Dedifferentiated amniotic fluid mesenchymal stem cell (primary cell): ENCODE measurements around the gene SATB2.

Experiments
- DNase-seq: peaks from one replicate; pipeline ENCODE4 v3.0.0-alpha.2; 2016; ENCODE audit errors: extremely low spot score

SATB2 gene

DNA sequence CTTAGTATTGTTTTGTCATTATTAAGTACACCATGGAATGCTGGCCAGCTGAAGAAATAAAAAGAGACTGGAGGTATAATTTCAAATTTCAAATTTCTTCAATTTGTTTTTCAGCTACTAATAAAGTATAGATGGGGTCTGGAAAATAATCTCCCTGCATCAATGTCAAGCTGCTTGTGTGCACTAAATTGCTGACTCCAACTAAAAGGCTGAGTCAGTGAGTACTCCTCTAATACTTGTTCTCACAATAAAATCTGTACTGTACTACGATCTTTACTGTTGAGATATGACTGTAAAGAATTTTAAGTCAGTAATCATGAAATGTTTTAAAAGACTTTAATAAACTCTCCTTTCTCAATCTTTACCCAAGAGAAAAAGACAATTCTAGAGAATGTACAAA is 131.9 kb downstream of the SATB2 start:
- no peak for DNase-seq

DNA sequence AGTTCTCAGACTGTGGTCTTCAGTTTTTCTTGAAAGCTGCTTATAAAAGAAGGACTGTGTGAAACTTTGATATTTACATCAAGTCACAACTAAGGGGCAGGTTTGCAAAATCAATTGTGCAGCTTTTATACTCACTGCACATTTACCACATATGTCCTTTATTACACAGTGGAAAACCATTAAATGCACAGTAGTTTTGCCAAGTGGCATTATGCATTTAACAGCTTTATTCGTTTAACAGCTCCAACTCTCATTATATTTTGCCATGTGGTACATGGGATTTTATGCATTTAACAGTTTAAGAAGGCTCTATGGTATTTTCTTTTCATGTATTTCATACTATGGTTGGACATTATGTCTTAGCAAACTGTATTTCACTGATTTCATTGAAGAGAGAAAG is 135.6 kb downstream of the SATB2 start:
- DNase-seq: no peak

DNA sequence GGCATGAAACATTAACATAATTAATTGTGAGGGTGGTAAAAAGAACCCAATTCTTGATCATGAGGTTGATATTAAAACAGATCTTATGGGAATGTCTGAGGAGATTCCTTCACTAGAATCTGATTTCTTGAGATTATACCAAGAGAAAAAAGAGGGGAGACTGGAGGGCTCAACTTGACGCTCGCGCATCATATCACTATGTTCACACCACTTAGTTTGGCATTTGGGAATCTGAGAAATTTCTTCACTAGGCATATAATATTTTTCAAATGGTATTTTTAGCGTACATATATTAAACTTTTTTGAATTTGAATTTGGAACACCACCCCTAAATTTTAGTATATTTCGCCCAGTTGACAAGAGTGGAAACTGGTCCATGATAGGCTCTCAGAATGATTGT is 140.1 kb downstream of the SATB2 start:
- DNase-seq: no peak

DNA sequence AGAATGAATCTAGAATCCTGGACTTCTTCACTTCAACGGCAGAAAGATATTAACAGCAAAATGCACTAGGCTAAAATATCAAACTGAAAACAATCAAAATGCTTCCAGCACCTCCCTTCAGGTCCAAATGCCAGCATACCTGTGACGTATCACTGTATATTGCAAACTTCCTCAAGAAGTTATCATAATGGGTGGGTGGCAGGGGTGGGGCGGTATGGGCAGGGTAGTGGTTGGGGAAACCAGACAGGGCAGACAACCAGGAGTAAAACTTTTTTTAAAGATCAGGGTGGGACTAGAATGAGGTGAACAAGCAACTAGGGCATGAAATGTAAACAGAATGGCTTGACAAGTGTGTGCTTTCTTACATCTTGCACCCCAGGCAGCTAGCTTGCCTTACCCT is 140.9 kb downstream of the SATB2 start:
- DNase-seq: no peak

DNA sequence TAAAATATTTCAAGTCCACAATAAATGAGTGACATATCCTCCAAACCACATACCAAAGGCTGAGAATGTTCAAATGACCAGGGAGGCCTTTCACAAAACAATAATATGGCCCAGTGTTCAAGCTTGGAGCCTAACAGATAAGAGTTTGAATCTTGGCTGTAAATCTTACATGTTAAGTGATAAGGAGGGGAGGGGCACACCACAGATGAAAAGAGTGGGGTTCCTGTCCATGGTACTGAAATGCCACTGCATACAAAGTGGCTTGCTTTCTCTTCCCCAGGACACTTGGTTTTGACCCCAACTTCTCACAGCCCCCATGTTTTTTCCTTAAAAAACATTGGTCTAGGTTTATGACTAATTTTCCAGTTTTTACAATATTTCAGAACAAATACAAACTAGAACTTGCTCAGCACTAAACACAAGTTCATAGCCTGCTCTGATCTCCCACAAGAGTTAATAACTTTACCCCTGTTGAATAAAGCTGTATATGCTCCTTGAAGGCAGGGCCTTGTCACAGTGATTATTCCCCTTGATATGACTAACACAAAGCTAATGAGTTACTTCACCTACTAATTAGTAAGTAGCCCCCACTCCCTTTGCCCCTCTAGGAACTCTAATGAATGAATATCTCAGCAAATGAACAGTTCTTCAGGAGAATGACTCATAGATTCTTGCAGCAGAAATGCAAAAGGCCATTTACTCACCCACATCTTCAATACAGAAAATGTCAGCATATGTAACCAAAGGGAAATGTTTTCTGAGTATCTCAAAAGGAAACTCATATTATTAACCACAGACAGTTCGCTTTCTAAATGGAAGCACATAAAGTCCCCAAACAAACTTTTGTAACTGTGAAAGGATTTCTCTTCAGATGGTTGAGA is 142.2 kb downstream of the SATB2 start:
- no peak for DNase-seq

DNA sequence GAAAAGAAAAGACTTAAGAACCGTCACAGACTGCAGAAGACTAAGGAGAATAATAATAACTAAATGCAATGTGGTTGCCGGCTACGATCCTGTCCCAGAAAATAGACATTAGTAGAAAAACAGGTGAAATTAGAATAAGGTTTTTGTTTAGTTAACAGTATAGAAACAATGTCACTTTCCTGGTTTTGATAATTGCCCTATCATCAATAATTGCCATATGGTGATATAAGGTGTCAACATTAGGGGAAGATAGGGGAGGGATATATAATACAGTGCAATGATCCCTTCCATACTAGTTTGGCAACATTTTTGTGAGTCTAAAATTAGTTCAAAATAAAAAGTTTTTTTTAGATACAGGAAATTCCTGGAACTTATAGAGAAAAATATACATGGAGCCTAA is 144.8 kb downstream of the SATB2 start:
- DNase-seq: no peak

DNA sequence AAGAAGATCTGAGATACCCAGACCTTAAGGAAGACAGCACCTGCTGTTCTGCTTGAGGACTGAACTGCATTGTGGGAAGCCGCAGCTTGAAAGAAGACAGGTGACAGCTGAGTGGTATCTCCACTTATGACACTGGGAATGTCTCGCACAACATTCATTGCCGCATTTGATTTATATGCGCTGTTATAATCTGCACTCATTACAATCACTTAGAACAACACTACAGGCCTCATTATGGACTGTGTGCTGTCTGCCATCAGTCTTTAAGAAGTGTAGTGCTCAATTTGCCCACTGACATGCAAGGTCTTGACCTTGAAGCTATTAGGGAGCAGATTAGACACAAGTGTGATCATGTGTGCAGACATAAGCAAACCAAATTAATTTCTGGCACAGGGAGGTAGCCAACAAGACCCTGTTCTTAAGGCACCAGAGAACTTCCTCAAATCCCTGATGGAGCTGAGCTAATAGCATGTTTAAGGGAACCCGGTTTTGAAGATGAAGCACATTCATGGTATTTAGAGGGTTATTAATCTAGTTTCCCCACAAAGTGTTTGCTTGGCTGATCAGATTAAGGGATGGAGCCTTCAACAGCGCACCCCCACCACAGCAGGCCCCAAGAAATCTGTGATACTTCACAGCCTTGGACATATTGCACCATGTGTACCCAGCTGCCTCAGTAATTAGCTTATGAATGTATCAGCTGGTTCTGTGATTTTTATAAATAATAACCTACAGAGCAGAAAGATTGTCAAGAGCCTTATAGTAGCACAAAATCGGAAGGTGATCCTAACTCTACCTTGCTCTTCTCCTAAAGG is 146.8 kb downstream of the SATB2 start:
- no peak for DNase-seq

DNA sequence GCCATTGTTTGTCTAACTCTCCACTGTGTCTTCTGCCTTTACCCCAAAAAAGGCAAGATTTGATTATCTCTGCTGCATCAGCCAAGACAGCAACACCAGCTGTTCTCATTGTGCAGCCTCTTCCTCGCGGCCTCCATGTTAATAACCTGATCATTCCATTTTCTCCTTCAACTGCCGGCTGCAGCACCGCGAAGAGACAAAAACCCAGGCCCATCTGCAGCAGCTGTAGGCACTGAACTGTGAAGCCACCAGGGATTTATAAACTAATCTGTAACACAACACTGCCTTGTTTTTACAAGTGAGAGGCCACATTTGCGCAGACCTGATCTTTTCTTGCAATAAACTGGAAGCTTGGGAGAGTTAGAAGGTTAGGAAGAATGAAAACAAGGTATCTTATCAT is 147.8 kb downstream of the SATB2 start:
- DNase-seq: no peak

DNA sequence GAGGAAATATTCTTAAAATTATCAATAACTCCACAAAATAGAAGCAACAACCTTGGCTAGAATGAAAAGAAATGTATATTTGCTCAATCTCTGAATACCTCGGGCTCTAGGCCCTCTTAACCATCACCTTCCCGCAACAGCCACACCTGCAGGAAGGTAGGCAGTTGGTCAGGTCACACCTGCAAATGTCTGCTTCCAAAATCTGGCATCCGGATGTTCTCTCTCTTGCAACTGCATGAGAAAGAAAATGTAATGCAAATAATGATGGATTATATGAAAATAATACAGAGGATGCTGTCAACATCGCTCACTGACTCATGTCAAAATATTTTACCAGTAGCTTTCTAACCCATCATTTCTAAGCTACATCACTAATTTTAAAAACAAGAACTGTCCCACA is 148.3 kb downstream of the SATB2 start:
- no peak for DNase-seq

DNA sequence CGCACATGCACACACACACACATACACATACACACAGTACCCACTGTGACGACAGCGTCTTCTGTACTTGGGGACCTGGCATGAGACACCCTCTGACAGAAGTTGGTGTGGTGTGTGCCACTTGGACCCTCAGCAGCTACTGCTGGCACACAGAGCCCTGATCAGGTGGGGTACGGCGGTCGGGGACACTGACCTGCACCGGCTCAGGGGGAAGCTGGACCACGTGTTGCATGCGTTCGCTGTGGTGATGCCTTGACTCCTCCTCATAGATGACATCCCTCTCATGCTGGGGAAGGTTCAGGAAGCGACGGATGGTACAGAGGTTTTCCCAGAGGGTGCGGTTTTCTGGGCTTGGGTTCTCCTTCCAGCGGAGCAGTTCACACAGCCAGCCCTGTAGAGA is 149.2 kb downstream of the SATB2 start:
- DNase-seq: no peak

DNA sequence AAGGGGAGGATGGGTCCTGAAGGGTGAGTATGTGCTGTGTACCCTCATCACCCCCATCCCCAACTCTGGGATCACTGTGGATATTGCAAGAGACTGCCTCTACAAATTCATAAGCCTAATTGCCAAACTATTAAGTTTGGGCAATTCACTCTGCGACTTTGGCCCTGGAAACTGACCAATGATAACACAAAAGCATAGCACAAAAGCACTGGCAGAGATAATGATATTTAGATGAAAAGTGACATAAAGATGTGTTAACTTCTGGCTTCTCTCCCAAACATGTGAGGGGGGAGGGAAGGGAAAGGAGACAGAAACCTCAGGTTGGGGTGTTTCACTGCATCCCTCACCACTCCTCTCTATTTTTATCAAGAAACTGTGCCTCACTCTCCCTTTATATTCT is 150.3 kb downstream of the SATB2 start:
- DNase-seq: no peak

DNA sequence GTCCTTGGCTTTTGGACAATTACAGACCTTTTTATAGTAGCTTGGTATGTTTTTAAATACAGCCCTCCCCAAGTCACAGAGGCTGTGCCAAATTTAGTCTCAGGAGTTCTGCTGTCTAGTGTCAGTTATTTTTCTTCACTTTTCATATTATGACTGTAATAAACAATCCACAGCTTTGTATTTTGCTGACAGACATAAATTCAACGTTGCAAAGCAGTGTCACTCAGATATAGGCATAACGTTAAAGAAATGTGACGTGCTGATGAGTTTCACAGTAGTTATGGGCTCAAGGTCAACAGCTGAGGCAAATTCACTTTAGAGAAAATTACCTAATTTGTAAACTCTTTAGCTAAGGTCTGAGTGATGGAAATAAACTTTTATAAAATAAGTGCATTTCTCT is 151.6 kb downstream of the SATB2 start:
- no peak for DNase-seq

DNA sequence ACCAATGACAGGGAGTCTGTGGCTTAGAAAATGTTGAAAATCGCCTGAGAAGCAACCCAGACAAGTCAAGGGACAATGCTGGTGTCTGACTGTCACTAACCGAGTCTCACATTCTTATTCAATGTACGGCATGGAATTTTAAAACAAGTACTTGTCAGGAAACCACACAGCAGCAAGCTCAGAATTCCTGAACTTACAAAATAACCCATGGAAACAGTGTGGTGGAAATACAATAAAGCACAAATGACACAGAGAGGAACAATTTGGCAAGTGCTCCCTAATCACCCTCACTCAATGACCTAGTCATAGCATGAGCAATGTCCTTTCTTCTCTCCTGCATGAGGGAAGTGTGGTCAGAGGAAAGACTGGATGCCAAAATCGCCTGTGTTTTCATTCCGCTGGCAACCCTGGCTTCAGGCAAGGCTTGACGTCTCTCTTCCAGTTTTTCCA is 154.0 kb downstream of the SATB2 start:
- peak; percentile 90 for DNase-seq

DNA sequence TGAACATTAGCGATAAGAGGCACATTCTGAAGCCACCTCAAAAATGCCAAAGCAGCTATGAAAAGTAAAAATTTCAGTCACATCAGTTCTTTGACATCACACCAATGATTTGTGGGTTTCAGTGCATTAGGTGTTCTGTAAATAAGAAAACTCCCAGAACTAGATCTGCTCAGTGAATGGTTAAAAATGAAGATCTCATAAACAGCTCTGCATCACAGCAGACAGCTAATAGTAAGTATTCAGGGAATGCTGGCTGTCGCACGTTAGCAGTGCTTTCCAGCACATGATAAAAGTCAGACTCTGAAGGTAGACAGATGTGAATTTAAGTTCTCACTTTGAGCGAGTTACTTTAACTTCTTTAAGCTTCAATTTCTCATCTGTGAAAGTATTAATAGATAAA is 154.9 kb downstream of the SATB2 start:
- peak; percentile 36 for DNase-seq

DNA sequence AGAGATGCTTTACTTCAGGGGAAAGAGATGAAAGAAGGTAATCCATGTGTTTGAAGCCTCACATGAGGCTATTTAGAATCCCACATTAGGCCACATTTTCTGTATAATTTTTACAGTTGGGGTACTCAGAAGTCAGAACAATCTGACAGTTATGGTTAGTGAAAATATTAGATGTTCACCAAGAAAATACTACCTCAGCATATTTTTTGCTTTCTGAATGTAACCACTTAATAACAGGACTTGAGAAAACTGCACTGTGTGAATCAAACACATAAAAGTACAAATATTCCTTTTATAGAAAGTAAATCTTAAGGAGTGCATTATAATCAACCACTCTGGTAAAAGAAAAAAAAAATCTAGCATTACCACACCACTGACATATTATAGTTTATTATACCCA is 169.3 kb downstream of the SATB2 start:
- no peak for DNase-seq

DNA sequence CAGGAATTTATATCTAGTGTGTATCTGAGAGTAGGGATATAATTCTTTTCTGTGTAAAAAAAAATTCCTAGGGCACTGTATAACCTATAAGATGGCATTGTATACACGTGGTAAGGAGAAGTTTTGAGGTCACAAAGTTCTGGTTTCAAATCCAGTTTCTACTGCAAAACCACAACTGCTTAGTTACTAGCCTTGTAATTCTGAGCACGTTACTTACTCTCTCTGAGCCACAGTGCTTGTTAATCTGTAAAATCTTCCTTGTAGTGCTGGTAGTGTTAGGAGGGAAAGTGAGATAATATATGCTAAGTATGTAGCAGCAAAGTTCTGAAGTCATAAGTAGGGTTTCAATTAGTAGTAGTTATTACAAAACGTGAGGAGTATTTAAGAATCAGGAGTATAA is 175.4 kb downstream of the SATB2 start:
- DNase-seq: no peak

DNA sequence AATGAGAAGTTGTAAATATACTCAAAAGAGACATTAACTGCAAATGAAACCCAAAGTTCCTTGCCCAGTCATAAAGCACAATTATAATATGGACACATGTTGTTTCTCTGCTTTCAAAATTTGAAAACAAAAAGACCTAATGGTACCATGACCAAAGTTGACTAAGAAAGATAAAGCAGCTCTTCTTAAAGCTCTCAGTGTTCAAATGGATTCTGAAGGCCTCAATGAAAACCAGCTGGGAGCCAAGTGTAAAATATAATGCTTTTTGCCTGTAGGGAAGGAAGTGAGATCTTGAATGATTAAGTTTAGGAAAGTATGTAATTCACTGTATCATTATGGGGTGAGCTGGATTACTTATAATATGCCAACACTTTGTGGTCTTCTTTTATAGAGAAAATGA is 178.6 kb downstream of the SATB2 start:
- DNase-seq: no peak

DNA sequence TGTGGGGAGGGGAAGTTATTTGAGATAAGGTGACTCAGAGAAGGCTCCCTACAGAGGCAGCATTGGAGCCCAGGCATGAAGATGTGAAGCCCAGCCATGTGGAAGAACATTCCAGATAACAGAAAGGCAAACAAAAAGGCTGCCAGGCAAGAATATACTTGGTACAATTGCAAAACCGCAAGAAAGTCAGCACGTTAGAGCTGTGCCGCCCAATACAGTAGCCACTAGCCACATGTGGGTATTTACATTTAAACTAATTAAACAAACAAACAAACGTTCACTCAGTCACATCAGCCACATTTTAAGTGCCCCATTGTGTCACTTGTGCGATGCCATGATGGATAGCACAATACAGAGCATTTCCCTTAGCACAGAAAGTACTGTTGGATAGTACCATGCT is 179.6 kb downstream of the SATB2 start:
- DNase-seq: no peak

DNA sequence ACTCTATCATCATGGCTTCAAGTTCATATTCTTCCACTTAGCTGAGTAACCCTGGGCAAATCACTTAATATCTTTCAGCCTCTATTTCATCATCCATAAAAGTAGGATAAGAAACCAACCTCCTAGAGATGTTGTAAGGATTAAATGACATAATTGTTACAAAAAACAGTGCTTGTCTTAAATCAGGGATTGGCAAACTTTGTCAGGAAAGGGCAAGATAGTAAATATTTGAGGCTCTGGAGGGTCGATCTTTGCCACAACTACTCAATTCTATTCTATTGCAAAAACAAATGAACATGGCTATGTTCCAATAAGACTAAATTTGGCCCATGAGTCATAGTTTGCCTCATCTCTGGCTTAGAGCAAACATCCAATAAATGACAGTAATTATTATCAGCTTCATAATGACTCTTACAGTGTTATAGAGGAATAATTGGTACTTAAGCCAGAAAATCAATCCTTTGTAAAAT is 184.7 kb downstream of the SATB2 start:
- peak; percentile 60 for DNase-seq

DNA sequence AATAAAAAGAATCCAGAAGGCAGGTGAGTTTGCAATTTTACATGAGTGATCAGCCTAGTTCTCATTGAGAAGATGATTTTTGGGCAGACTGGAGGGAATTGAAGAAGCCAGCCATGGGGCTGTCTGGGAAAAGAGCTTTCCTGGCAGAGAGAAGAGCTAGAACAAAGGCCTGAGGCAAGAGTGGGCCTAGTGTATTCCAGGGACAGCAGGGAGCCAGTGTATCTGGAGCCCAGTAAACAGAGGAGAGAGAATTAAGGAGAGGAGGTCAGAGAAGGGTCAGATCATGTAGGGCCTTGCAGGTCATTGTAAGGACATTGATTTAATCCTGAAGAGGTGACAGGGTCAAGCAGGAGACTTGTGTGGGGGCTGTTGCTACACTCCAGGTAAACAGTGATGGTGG is 195.8 kb downstream of the SATB2 start:
- DNase-seq: no peak

DNA sequence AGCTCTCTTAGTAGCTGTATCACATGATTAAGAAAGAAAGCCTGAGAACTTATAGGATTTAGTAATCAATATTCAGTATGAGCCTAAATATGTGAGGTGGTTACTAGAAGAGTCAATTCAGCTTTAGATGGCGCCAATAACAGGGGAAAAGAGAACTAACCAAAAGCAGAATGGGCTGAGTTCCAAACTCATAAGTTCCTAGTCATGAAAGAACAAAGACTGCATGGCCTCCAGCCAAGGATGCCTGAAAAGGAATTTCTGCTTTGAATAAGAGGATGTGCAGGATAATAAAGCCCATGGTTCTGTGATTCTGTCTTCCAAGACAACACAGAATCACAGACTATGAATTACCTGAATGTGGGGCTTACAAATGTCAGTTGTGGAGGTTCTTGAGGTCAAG is 196.5 kb downstream of the SATB2 start:
- no peak for DNase-seq

DNA sequence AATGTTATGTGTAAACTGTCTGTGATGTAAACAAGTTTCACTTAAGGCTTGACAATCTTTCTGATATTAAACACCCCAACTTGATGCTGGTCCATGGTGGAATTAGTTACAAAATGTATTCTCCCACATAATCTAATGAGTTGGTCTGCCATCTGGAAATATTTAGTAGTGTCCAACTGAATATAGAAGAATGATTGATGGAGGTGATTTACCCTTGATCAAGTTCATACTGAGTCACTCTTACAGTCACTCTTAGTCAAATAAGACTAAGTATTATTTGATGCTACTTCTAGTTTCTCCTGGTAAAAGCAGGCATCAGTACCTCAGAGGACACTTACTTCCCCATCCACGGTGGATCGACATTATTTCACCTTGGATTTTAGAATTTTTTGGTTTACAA is 198.1 kb downstream of the SATB2 start:
- DNase-seq: no peak

DNA sequence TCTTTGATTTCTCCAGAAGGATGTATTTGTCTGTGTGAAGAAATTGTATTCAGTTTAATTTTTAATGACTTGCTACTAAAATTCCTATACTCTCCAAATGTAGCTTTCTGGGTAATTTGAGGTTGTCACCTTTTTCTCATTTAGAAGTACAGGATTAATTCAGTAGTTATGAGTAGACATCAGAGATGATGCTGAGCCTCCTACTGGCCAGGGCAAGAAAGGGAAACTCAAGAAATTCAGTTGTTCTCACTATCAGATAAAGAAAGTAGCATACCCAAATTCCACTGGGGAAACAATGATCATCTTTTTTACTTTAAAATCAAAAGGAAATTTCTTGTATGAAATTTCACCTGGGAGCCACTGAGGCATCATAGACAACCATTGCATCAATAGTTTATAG is 199.4 kb downstream of the SATB2 start:
- no peak for DNase-seq
